Cerebellar cortex (tissue), 1 donor: Measurements from ENCODE around the gene UTP14A.
"Not testable (repeated sequence)": the region's sequence is repeated elsewhere in the genome, so short reads cannot be mapped to it uniquely, and the experiment has no call there.

Experiments
- DNase-seq: peaks from one replicate; pipeline ENCODE4 v3.0.0-alpha.2; 2015; ENCODE audit warnings: low spot score

UTP14A gene, protein sequence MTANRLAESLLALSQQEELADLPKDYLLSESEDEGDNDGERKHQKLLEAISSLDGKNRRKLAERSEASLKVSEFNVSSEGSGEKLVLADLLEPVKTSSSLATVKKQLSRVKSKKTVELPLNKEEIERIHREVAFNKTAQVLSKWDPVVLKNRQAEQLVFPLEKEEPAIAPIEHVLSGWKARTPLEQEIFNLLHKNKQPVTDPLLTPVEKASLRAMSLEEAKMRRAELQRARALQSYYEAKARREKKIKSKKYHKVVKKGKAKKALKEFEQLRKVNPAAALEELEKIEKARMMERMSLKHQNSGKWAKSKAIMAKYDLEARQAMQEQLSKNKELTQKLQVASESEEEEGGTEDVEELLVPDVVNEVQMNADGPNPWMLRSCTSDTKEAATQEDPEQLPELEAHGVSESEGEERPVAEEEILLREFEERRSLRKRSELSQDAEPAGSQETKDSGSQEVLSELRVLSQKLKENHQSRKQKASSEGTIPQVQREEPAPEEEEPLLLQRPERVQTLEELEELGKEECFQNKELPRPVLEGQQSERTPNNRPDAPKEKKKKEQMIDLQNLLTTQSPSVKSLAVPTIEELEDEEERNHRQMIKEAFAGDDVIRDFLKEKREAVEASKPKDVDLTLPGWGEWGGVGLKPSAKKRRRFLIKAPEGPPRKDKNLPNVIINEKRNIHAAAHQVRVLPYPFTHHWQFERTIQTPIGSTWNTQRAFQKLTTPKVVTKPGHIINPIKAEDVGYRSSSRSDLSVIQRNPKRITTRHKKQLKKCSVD

GRCh38 chrX:129905787-129906580 lies at the start of gene UTP14A:
Gene UTP14A (plus strand): TSS chrX:129906164. CDS start chrX:129906211, 47 bp downstream.
- peak; percentile 95 for DNase-seq

DNA sequence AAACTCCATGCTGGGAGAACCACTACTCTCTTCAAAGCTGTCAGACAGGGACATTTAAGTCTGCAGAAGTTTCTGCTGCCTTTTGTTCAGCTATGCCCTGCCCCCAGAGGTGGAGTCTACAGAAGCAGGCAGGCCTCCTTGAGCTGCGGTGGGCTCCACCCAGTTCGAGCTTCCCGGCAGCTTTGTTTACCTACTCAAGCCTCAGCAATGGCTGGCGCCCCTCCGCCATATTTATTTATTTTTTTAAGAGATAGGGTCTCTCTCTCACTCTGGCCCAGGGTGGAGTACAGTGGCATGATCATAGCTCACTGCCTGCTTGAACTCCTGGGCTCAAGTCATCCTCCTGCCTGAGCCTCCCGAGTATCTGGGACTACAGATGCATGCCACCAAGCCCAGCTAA lies 46.8 kb upstream of the UTP14A start:
- DNase-seq = not testable (repeated sequence)

DNA sequence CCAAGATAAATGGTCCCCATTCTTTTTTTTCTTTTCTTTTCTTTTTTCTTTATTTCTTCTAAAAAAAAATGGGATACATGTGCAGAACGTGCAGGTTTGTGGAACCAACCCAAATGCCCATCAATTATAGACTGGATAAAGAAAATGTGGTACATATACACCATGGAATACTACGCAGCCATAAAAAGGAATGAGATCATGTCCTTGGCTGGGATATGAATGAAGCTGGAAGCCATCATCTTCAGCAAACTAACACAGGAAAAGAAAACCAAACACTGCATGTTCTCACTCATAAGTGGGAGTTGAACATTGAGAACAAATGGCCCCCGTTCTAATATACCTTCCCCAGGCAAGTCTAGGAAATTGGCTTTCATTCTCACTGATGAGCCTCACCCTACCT lies 39.6 kb upstream of the UTP14A start:
- not testable (repeated sequence) for DNase-seq

- no peak for DNase-seq
Observed at GRCh38 chrX:129872524-129872923, 33.4 kb upstream of the UTP14A start.

DNA sequence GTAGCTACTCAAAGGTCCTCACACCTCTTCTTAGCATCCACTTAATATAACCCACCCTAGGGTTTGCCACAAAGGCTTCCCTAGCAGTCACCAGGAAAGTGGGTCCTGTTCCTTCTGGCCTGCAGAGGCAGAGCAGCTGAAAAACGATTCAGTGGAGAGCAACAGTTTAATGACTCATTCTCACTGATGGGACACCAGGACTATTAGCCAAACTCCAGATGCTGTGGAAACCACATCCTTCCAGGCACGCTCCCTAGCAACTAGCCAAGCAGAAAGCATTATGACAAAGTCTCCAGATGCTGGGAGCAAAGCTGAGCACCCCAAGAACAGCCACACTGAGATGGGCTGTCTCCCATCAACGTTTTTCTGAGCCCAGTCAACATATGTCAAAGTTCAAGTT lies 30.3 kb upstream of the UTP14A start:
- DNase-seq = no peak

DNA sequence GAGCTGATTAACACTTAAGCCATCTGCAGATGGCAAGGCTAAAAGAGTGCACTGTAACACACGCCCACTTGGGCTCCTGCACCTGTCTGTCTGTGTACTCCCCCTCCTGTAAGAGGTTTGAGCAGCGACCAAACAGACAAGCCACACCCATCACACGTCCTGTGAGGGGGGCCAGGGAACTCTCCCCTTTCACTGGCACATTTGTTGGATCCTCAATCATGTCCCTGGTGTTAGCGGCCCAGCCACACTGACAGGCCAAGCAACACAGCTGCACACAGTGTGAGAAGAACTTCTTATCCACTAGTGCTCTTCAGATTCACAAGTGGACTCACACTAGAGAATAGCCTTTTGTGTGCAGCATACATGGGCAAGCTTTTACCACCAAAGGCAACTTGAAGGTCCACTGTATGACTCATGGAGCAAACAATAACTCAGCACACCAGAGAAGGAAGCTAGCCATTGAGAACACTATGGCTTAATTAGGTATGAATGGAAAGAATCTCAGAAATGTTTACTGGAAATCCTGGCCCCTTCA lies 29.1 kb upstream of the UTP14A start:
- DNase-seq = no peak

- no peak for DNase-seq
Observed at GRCh38 chrX:129877401-129877800, 28.6 kb upstream of the UTP14A start.

- no peak for DNase-seq
Observed at GRCh38 chrX:129900054-129900453, 5.9 kb upstream of the UTP14A start.

- DNase-seq = no peak
Observed at GRCh38 chrX:129908636-129909035, 2.7 kb downstream of the UTP14A start.

GRCh38 chrX:129925305-129926092 lies 19.5 kb downstream of the UTP14A start:
- peak; percentile 82 for DNase-seq

GRCh38 chrX:129930941-129931410 lies 25.0 kb downstream of the UTP14A start:
- peak; percentile 38 for DNase-seq

GRCh38 chrX:129931411-129932015 lies 25.5 kb downstream of the UTP14A start:
- DNase-seq = peak; percentile 93

GRCh38 chrX:129932016-129932820 lies 26.3 kb downstream of the UTP14A start:
- peak; percentile 85 for DNase-seq

DNA sequence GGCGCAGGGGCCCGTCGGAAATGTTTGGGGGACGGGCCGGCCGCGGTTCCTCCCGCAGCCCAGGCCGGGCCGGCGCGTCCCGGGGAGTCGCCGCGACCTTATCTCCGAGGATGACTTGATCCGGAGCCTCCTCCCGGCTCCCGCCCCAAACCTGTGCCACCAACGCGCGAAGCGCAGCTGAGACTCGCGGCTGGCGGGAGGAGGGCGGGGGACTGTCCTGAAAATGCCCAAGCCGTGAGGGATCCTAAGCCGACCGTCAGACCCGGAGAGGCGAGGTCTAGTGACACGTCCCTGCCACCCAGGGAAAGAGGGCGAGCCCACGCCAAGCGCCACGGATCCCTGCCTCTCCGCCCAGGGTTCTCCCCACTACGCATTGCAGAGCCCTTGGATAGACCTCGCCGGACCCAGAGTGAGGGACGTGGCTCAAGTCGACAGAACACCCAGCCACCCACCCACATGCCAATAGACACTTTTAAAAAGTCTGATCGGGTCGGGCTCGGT lies 26.9 kb downstream of the UTP14A start:
- no peak for DNase-seq

- no peak for DNase-seq
Observed at GRCh38 chrX:129933700-129934099, 27.7 kb downstream of the UTP14A start.

GRCh38 chrX:129934461-129934860 lies 28.5 kb downstream of the UTP14A start:
- no peak for DNase-seq

- DNase-seq = no peak
Observed at GRCh38 chrX:129934952-129935351, 29.0 kb downstream of the UTP14A start.

GRCh38 chrX:129938081-129938480 lies 32.1 kb downstream of the UTP14A start:
- DNase-seq = no peak

GRCh38 chrX:129939986-129940385 lies 34.0 kb downstream of the UTP14A start:
- no peak for DNase-seq

- no peak for DNase-seq
Observed at GRCh38 chrX:129940721-129941120, 34.8 kb downstream of the UTP14A start.
